GM21515 (cell line): Measurements from ENCODE around the gene BRD4.
A peak's percentile ranks its signal among the peaks of the same experiment; 100 is the strongest.
"Not testable (repeated sequence)": the region's sequence is repeated elsewhere in the genome, so short reads cannot be mapped to it uniquely, and the experiment has no call there.

Source experiments
- ATAC-seq: cut with Tn5 transposase; IDR thresholded peaks from one replicate; pipeline ENCODE4 v1.9.1; 2021; ENCODE audit not compliant: unreplicated experiment

BRD4 gene

DNA sequence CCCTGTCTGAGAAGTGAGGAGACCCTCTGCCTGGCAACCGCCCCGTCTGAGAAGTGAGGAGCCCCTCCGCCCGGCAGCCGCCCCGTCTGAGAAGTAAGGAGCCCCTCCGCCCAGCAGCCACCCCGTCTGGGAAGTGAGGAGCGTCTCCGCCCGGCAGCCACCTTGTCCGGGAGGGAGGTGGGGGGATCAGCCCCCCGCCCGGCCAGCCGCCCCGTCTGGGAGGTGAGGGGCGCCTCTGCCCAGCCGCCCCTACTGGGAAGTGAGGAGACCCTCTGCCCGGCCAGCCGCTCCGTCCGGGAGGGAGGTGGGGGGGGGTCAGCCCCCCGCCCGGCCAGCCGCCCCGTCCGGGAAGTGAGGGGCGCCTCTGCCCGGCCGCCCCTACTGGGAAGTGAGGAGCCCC, 30.7 kb upstream of the BRD4 start:
- ATAC-seq = not testable (repeated sequence)

DNA sequence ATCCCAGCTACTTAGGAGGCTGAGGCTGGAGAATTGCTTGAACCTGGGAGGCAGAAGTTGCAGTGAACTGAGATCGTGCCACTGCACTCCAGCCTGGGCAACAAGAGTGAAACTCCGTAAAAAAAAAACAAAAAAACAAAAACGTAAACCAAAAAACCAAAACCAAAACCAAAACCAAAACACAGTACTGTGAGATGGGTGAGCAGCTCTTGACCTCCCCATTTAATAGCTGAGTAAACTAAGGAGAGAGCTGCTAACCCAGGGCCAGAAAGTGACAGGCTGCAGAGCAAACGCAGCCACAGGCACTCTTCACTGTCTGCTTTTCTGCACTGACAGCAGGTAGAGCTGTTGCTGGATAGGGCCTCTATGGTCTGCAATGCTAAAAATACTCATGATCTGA, 27.7 kb upstream of the BRD4 start:
- ATAC-seq = peak; percentile 68

DNA sequence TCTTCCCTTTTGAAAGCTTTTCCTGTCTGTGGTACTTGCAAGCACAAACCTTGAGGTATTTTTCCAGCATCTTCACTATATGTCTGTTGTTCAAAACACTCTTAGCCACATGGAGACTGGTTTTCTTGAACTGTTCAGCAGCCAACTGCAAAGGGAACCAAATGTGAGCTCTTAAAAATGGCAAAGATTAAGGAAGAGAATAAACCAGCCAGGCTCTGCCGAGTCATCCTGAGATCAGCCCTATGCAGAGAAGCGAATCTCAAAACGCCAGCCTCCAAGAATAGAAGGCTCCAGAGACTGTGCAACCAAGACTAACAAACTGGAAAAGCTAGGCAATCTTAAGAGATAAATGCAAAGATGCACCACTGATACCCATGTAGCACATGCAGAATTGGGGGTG, 26.6 kb upstream of the BRD4 start:
- no peak for ATAC-seq

DNA sequence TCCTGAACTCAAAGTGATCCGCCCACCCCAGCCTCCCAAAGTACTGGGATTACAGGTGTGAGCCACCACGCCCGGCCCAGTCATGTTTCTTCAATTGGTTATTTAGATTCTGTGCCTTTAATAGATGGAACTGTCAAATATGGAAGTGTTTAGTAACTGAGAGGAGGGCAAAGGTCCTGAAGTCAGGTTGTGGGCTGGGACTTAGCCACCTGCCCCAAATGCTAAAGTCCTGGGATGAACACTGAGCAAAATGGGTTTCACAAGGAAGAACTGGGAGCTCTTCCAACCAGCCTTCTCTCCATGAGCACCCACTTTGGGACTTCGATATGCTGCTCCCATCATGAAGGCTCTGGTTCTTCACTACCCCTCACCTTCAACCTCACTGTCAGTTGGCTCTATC, 25.6 kb upstream of the BRD4 start:
- no peak for ATAC-seq

DNA sequence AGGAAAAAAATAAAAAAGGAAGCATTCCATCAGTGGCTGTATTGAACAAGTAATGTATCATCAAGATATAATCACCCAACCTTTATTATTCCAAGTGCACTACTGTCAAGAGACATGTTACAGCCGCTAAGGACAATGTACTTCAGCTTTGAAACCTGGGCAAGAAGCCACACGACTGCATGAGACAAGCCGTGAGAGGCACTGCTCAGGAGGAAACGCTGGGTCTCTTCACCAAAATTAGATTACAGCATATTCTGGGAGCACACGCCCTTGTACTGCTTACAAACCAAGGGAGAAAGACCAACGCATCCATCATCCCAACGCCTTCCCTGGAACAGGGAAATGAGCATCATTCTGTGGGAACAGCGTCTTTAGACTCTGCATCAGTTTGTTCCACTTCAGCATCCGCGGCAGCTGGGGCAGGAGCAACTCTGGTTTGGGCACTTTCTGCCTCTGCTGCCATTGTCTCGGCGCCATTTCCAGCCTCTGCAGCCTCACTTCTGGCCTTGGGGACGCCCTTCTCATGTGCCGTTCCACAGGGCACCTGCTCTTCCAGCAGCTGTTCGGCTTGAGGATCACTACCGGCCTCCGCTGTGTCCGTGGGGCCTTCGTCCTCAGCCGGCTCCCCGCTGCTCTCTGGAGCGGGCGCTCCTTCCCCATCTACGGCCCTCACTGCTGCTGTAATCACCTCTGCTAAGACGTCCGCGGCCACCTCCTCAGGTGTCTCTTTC, 22.4 kb upstream of the BRD4 start:
- no peak for ATAC-seq

DNA sequence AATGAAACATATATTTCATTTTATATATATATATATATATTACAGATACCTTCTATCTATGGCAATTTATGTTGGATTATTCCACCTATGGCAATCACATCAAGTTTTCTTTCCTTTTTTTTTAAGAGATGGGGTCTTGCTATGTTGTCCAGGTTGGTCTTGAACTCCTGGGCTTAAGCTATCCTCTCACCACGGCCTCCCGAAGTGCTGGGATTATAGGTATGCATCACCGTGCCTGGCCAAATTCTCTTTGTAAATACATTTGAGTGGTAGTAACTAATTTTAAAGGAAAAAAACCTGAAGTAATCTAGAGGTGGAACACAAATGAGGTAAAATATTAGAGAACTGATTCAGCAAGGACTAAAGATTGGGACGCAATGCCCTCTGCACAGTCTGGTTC, 21.6 kb upstream of the BRD4 start:
- no peak for ATAC-seq

DNA sequence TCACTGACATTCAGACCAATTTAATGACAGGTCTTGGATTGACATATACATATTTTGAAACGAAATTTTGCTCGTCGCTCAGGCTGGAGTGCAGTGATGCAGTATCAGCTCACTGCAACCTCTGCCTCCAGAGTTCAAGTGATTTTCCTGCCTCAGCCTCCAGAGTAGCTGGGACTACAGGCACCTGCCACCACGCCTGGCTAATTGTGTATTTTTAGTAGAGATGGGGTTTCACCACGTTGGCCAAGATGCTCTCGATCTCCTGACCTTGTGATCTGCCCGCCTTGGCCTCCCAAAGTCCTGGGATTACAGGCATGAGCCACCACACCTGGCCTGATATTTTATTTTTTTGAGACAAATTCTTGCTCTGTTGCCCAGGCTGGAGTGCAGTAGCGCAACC, 20.2 kb upstream of the BRD4 start:
- ATAC-seq = not testable (repeated sequence)

DNA sequence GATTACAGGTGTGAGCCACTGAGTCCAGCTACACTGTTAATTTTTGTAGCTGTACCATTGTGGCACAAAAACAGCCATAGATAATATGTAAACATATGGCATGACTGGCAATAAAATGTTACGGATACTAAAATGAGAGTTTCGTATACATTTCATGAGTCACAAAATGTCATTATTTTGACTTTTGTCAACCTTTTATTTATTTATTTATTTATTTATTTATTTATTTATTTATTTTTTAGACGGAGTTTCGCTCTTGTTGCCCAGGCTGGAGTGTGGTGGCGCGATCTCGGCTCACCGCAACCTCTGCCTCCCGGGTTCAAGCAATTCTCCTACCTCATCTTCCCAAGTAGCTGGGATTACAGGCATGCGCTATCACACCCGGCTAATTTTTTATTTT, 9.0 kb upstream of the BRD4 start:
- not testable (repeated sequence) for ATAC-seq

DNA sequence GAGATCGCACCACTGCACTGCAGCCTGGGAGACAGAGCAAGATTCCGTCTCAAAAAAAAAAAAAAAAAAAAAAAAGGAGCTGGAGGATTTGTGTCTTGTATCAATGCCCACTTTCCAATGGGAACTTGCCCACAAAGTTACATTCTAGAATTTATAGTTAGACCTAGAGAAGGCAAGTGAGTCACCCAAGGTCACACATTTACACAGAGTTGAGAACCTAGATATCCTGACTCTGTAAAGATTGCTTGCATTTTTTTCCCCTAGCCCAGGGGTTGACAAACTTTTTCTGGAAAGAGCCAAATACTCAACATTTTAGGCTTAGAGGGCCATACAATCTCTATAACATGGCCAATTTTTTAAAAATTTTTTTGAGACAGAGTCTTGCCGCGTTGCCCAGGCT, 7.7 kb upstream of the BRD4 start:
- no peak for ATAC-seq

DNA sequence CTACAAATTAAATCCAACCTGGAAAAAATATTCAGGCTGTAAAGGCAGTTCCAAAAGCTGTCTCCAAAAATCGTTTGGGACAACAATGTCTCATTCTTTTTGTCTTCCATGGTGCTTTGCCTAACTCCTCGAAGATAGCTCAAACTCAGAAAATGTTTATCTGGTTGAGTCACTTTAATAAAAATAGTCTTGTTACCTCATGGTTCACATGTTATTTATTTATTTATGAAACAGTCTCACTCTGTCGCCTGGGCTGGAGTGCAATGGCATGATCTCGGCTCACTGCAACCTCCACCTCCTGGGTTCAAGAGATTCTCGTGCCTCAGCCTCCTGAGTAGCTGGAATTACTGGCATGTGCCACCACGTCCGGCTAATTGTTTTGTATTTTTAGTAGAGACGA, 4.9 kb upstream of the BRD4 start:
- no peak for ATAC-seq

DNA sequence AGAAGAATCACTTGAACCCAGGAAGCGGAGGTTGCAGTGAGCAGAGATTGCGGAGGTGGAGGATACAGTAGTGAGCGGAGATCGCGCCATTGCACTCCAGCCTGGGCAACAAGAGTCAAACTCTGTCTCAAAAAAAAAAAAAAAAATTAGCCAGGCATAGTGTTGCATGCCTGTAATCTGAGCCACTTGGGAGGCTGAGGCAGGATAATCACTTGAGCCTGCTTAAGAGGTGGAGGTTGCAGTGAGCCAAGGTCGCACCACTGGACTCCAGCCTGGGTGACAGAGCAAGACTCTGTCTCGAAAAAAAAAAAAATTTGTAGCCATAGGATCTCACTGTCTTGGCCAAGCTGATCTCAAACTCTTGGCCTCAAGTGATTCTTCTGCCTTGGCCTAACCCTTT, 3.7 kb upstream of the BRD4 start:
- ATAC-seq = not testable (repeated sequence)

DNA sequence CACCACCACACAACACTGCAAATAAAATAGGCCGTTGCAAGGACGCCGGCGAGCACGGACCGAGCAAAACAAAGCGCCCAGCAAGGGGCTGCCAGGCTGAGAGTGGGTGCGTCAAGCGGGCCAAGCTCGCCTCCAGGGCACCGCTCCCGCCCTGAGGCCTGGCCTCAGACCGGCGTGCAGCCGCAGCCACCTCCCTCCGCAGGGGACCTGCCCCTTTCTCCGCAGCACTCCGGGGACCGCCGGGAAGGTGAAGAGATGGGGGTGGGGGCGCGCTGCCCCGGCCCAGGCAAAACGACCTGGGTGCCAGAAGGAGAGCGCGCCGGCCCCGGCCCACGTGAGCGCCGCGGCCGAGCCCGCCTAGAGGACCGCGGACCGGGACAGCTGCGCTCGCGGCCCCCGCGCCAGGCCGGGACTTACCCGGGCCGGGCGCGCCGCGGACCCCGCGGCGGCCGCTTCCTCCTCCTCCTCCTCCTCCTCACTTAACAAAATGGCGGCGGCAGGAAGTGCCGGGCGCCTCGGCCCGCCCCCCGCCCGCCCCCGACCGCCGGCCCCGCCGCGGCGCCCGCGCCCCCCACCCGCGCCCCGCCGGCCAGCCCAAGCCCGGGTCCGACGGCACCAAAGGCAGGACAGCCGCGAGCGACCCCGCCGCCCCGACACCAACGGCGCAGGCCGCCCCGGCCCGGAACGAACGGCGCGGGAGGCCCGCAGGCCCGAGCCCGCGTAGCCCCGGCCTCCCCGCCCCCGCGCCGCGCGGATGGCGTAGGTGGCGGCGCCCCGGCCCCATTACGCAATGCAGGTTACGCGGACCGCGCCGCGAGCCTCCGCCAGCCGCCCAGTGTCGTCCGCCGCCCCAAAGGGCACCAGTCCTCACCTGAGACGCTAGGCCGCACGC, 674 bp downstream of the BRD4 start:
- ATAC-seq = peak; percentile 33

DNA sequence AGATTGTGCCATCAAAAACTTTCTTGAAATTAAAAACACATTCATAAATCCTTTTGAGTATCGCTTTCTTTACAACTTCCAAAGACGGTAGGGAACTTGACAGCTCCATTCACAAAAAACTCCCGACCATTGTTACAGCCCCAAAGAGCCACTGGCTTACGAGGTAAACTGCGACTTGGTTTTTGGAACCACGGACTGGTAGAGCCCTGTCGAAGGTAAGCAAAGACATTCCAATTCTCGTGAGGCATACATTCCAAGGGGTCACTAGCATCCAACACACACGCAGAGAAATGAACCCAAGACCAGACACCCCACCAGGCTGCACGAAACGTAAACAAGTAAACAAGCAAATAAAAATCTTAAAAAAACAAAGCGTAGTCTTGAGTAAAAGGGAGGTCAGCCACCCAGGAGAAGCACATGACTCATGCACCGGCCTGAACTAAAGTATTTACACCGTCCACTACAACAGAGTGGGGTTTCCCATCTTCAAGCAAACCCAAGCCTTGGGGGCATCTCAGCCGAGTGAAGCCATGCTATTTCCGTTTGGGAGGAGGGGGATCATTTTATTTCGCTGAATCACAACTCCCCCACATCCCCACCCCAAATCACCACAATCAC, 1.4 kb downstream of the BRD4 start:
- peak; percentile 8 for ATAC-seq

DNA sequence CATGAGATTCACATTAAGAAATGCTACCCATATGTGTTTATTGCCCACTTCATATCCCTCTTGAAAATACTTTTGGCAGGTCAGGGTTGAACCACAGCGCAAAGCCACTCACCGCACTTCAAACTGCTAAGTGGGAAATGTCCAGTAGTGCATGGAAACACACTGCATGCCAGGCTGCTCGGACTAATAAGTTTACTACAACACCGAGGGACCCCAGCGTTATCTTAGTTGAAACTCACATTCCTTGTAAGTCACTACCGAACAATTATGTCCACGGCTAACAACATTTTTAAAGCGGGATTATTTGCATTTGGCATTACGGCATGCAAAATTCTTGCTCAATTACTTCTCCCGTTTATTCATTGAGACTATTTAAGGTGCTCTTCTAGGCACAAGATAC, 4.0 kb downstream of the BRD4 start:
- no peak for ATAC-seq

DNA sequence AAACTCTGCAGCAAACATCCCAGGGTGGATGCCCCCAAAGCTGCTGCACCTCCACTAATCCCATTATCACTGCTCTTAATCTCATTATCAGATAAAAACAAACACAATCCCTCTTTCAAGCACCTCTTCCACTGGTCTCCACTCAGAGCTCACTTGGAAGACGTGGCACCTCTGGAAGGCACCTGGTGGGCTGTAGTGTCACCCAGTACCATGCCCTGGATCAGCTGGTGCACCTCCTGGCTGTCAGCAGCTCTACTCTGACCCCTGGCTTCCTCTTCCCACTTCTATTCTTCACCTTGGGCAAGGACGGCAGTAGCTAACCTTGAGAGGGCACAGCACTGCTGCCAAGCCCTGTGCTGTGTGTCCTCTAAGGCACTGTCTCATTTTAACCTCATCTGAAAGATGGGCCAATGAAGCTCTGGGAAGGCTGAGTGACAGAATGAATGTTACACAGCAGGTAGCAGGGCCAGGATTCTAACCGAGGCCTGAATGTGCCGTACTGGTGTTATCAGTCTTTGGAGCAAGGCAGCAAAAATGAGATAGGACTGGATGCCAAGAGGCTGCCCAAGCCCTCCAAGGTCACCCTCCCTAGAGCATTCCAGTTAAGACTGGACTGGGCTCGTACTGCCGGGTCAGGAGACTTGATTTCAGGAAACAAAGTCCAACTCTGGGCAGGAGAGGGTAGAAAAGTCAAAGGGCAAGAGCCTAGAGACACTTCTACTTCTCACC, 7.4 kb downstream of the BRD4 start:
- ATAC-seq = no peak

DNA sequence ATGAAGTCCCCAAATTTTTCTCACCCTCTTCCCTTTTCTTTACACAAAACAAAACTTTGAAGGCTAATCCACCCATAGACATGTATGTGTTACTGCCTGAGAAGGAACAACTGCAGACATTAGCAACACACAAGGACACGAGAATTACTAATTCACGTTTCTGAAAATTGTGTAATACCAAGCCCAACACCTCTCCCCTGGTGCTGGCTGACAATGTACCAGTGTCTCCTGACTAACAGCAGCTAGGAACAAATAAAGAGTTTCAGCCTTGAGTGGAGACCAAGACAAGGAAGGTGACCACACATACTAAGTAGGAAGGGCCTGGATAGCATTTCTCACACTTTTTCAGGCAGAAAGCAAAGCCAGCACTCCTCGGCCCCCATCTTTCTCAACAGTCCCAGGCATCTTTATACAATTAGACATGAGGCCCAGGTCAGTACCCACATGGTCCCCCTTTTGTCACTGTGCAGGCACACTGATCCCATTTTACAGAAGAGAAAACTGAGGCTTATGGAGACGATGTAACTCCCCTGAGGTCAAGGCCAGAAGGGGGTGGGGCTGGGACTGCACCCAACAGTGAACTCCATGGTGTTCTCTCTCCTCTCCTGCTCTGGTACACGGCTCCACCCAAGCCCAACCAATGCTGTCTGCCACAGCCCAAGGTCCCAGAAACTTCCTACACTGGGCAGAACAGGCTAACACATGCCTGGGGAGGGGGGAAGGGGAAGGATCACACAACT, 8.7 kb downstream of the BRD4 start:
- ATAC-seq = no peak

DNA sequence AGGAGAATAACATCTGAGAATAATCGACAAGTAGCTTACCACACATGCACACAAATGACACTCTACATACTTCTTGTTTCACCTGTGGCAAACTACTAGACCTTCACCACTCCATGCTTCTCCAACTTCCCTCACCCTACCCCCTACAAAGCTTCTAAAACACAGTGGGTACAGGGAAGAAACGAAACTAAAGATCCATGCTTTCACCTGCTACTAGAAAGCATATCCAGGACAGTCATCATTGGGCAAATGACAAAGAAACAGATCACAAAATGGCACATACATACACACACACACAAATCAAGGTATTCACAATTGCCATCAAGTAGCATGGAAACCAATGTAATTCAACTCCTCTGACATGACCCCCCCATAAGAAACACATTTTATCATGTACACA, 10.6 kb downstream of the BRD4 start:
- no peak for ATAC-seq

DNA sequence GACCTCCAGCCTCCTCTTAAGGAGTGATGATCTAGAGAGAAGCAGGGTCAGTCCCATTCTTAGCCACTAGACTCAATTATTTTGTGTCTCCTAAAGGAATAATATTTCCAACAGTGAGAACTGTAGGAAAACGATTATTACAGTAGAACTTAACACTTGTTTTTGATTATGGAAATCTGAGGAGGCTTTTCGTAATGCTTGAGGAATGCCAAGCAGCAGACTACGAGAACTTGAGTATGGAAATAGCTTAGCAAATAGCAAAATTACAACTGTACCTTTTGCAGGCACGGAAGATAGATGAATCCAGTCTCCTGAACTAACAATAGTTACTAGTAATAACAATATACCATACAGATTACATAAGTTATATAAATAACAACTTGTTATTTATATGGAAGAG, 12.2 kb downstream of the BRD4 start:
- no peak for ATAC-seq

DNA sequence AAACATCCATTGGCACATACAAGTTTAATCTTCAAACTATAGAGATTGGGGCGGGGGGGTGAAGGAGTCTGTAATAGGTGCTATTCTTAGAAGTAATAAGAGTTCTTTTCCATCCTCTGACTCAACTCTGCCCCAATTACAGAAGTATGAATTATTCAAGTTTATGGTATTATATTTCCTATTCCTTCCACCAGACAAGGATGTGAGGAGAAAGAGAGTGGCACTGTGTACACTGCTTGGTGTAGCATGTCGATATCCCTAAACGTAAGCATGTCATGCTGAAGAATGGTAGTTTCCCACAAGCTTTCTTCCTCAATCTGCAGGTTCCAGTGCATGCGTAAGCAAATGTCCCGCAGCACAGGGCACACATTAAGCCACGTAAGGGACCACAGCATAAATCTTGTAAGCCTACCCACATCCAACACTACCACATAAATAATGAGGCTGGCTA, 14.1 kb downstream of the BRD4 start:
- no peak for ATAC-seq

DNA sequence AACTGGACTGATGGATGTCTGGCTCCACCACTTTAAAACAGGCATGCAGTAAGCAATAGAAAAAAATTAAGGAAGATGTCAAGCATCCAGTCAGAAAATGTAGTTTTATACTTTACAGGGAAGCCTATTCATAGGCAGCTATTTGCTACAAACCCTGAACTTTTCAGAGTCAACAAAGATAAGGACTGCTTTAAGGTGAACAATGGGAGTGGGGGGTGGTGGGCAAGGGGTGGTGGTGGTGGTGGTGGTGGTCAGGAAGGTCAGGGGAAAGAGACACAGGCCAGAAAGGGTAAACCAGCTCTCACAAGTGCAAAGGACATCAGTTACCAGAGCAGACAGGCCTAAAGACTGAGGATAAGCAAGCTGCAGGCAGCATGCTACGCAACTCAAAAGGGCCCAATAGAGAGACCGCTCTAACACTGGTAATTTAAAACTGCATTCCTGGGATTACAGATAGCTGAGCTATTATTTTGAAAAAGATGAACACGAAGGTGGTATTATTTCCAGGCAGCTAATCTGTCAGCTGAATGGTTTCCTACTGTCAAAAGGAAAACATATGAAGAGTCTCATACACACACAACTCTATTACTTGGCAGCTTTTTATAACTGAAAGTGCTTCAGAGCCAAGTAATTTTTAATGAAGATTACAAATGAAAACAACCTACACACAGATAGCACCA, 14.8 kb downstream of the BRD4 start:
- ATAC-seq = no peak
